Liver (tissue), 9 donors: Measurements from ENCODE around the gene HEG1. TPM values are rescaled to one million over a fixed set of nuclear protein-coding genes. Genes with fewer than 3 reads are reported as not detected.

Source experiments
- DNase-seq: peaks from one replicate; pipeline ENCODE4 v3.0.0-alpha.2; 2017; ENCODE audit warnings: low spot score
- H3K27ac ChIP-seq, 2 donors: one replicate each; pipeline ENCODE4 v1.7.0; 2013; ENCODE audit warnings: inconsistent platforms in 2 of 2, low read length in 2 of 2, control low read depth in 1 of 2, low read depth in 1 of 2, mild to moderate bottlenecking in 1 of 2
- H3K27me3 ChIP-seq, 4 donors: one replicate each; pipeline versions ENCODE4 v1.6.1 to v1.7.0; 2013; ENCODE audit warnings: low read length in 3 of 4, inconsistent platforms in 1 of 4, mild to moderate bottlenecking in 1 of 4, moderate library complexity in 1 of 4; ENCODE audit not compliant: control insufficient read depth in 4 of 4, insufficient read depth in 4 of 4
- H3K36me3 ChIP-seq, 4 donors: one replicate each; pipeline versions ENCODE4 v1.6.1 to v1.7.0; 2013; ENCODE audit warnings: low read length in 3 of 4, mild to moderate bottlenecking in 3 of 4, low read depth in 1 of 4, moderate library complexity in 1 of 4; ENCODE audit not compliant: control insufficient read depth in 4 of 4, insufficient read depth in 3 of 4
- H3K4me1 ChIP-seq, 4 donors: one replicate each; pipeline versions ENCODE4 v1.6.1 to v1.7.0; 2013; ENCODE audit warnings: low read length in 3 of 4, mild to moderate bottlenecking in 3 of 4, moderate library complexity in 1 of 4; ENCODE audit not compliant: control insufficient read depth in 4 of 4, insufficient read depth in 4 of 4
- H3K4me3 ChIP-seq, 3 donors: one replicate each; pipeline versions ENCODE4 v1.6.1 to v1.7.0; 2013; ENCODE audit warnings: low read length in 3 of 3, control low read depth in 1 of 3, low read depth in 1 of 3, mild to moderate bottlenecking in 1 of 3
- H3K9ac ChIP-seq, 2 donors: one replicate each; pipeline ENCODE4 v1.7.0; 2013; ENCODE audit warnings: low read length in 2 of 2, mild to moderate bottlenecking in 2 of 2, moderate library complexity in 2 of 2, control low read depth in 1 of 2, low read depth in 1 of 2
- H3K9me3 ChIP-seq, 4 donors: one replicate each; pipeline versions ENCODE4 v1.6.1 to v1.7.0; 2013; ENCODE audit warnings: low read length in 3 of 4; ENCODE audit not compliant: control insufficient read depth in 4 of 4
- EGR1 ChIP-seq, 2 donors: IDR thresholded peaks; 2 replicates each; pipeline ENCODE4 v1.6.1; 2016 to 2018; ENCODE audit warnings: antibody characterized with exemption in 2 of 2, low read depth in 2 of 2
- FOXA1 ChIP-seq: IDR thresholded peaks from 2 replicates; pipeline ENCODE4 v1.6.1; 2016; ENCODE audit warnings: antibody characterized with exemption
- FOXA2 ChIP-seq: IDR thresholded peaks from 2 replicates; pipeline ENCODE4 v1.6.1; 2016; ENCODE audit warnings: antibody characterized with exemption
- GABPA ChIP-seq, 2 donors: IDR thresholded peaks in 1 of 2; conservative IDR thresholded peaks in 1 of 2; 2 replicates each; pipeline ENCODE4 v1.6.1; 2016; ENCODE audit warnings: antibody characterized with exemption in 2 of 2, mild to moderate bottlenecking in 1 of 2, moderate library complexity in 1 of 2
- HNF4A ChIP-seq, 2 donors: conservative IDR thresholded peaks; 2 replicates each; pipeline ENCODE4 v1.6.1; 2016; ENCODE audit warnings: antibody characterized with exemption in 2 of 2, mild to moderate bottlenecking in 2 of 2
- HNF4G ChIP-seq: IDR thresholded peaks from 2 replicates; pipeline ENCODE4 v1.6.1; 2016; ENCODE audit warnings: antibody characterized with exemption
- JUND ChIP-seq, 2 donors: IDR thresholded peaks; 2 replicates each; pipeline ENCODE4 v1.6.1; 2016; ENCODE audit warnings: antibody characterized with exemption in 2 of 2
- RAD21 ChIP-seq, 2 donors: IDR thresholded peaks; 2 replicates each; pipeline ENCODE4 v1.6.1; 2016; ENCODE audit warnings: antibody characterized with exemption in 2 of 2, mild to moderate bottlenecking in 2 of 2
- SP1 ChIP-seq: IDR thresholded peaks from 2 replicates; pipeline ENCODE4 v1.6.1; 2018; ENCODE audit warnings: antibody characterized with exemption, mild to moderate bottlenecking
- TAF1 ChIP-seq: conservative IDR thresholded peaks from 2 replicates; pipeline ENCODE4 v1.6.1; 2016; ENCODE audit warnings: antibody characterized with exemption, mild to moderate bottlenecking
- WGBS: extraction: QIAGEN DNeasy Blood & Tissue Kit; methylation state at CpG from one replicate; pipeline ENCODE4 v1.1.7; 2013; 5-methylcytosine and 5-hydroxymethylcytosine counted together
- polyA plus RNA-seq, 2 donors: library from polyadenylated mRNA; stranded (reverse) in 1 of 2; unstranded in 1 of 2; fragments of 200-250 nt in 1 of 2; fragments of >200 nt in 1 of 2; fragmentation: Nextera tagmentation in 1 of 2; extraction: Ambion mirVana in 1 of 2; gene quantifications; one replicate each; pipeline versions ENCODE4 v1.2.1 to v1.2.3, GENCODE V29; 2013 to 2015
- total RNA-seq, 2 donors: library from RNA; depleted of rRNA; stranded (reverse); fragments of >200 nt; gene quantifications; one replicate each; pipeline ENCODE4 v1.2.3, GENCODE V29; 2014
- TF ChIP-seq, protein P1 (sequence below): IDR thresholded peaks from 2 replicates; pipeline ENCODE4 v1.6.1; 2016; ENCODE audit warnings: antibody characterized with exemption
- TF ChIP-seq, protein P2 (sequence below): IDR thresholded peaks from 2 replicates; pipeline ENCODE4 v1.6.1; 2016; ENCODE audit warnings: antibody characterized with exemption
- TF ChIP-seq, protein P3 (sequence below): IDR thresholded peaks from 2 replicates; pipeline ENCODE4 v1.6.1; 2016; ENCODE audit warnings: antibody characterized with exemption
- donor health status: healthy.
- donor health status: healthy.
- donor health status: healthy.
- donor health status: healthy.
- donor health status: healthy.

Gene HEG1
- total and polyA plus RNA-seq, 4 donors: 1.4 to 16.0 (median 5.3) TPM

DNA sequence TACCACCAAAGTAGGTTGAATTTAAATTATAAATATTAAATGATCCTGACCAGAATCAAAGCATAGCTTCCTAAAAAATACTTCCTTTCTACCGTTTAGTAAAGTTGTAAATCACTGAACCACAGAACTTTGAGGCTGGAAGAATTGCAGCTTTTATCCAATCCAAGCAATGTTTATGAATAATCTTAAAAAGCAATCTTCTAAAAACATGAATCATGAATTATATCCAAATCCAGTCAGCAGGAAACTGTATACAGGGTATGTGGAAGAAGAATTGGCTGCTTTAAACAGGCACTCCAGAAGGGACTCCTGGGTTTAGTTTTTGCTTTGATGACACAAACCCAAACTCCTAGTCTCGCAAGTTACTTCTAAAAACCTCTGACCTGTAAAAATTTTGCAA is 30.2 kb downstream of the HEG1 start:
- no peak for DNase-seq
- Histone ChIP-seq H3K36me3 (peaks cover 0 to 19% (median 8%) of the 10 kb centered on the region in 4 donors), H3K4me1 (no peaks in the 10 kb centered on the region), H3K27ac (no peak overlapping the region), H3K9ac (no peak overlapping the region), H3K9me3 (no peaks in the 10 kb centered on the region), H3K4me3 (no peak overlapping the region), H3K27me3 (no peaks in the 10 kb centered on the region)
- no peak for TF ChIP-seq GABPA (IDR thresholded peaks at IDR 0.05 in 1 of 2, conservative IDR thresholded peaks at IDR 0.05 in 1 of 2)
- no peak for TF ChIP-seq HNF4G
- TF ChIP-seq JUND (IDR thresholded peaks at IDR 0.05): no peak
- WGBS: 80% methylated on average over 2 of the region's 2 CpGs

GRCh38 chr3:125024817-125025216 is 31.0 kb downstream of the HEG1 start:
- H3K4me3 ChIP-seq: no peak overlapping the region
- H3K27ac ChIP-seq: no peak overlapping the region
- H3K36me3 ChIP-seq: peaks cover 0 to 22% (median 9%) of the 10 kb centered on the region in 4 donors
- no peak overlapping the region for H3K9ac ChIP-seq
- H3K9me3 ChIP-seq: no peaks in the 10 kb centered on the region
- WGBS: 76% methylated on average over 5 of the region's 5 CpGs
- TF ChIP-seq TAF1 (no peak), RAD21 (IDR thresholded peaks at IDR 0.05) (no peak), EGR1 (IDR thresholded peaks at IDR 0.05; ENCODE audit: low read depth in 2 of 2) (no peak), GABPA (IDR thresholded peaks at IDR 0.05 in 1 of 2, conservative IDR thresholded peaks at IDR 0.05 in 1 of 2) (no peak)
- TF ChIP-seq, protein P1, sequence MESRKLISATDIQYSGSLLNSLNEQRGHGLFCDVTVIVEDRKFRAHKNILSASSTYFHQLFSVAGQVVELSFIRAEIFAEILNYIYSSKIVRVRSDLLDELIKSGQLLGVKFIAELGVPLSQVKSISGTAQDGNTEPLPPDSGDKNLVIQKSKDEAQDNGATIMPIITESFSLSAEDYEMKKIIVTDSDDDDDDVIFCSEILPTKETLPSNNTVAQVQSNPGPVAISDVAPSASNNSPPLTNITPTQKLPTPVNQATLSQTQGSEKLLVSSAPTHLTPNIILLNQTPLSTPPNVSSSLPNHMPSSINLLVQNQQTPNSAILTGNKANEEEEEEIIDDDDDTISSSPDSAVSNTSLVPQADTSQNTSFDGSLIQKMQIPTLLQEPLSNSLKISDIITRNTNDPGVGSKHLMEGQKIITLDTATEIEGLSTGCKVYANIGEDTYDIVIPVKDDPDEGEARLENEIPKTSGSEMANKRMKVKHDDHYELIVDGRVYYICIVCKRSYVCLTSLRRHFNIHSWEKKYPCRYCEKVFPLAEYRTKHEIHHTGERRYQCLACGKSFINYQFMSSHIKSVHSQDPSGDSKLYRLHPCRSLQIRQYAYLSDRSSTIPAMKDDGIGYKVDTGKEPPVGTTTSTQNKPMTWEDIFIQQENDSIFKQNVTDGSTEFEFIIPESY: no peak
- DNase-seq: no peak
- no peaks in the 10 kb centered on the region for H3K27me3 ChIP-seq
- H3K4me1 ChIP-seq: no peaks in the 10 kb centered on the region

- H3K27me3 ChIP-seq: no peaks in the 10 kb centered on the region
- H3K4me3 ChIP-seq: no peak overlapping the region
- no peak overlapping the region for H3K9ac ChIP-seq
- H3K9me3 ChIP-seq: no peaks in the 10 kb centered on the region
- no peak for DNase-seq
- WGBS: 76% methylated on average over 8 of the region's 8 CpGs
- peaks cover 0 to 23% (median 13%) of the 10 kb centered on the region in 4 donors for H3K36me3 ChIP-seq
- H3K4me1 ChIP-seq: no peaks in the 10 kb centered on the region
- H3K27ac ChIP-seq: no peak overlapping the region
- TF ChIP-seq FOXA2 (no peak), HNF4A (conservative IDR thresholded peaks at IDR 0.05) (no peak), SP1 (no peak), FOXA1 (no peak), RAD21 (IDR thresholded peaks at IDR 0.05) (no peak), EGR1 (IDR thresholded peaks at IDR 0.05; ENCODE audit: low read depth in 2 of 2) (no peak), HNF4G (no peak)
- TF ChIP-seq, protein P2, sequence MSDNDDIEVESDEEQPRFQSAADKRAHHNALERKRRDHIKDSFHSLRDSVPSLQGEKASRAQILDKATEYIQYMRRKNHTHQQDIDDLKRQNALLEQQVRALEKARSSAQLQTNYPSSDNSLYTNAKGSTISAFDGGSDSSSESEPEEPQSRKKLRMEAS: no peak
- TF ChIP-seq, protein P3, sequence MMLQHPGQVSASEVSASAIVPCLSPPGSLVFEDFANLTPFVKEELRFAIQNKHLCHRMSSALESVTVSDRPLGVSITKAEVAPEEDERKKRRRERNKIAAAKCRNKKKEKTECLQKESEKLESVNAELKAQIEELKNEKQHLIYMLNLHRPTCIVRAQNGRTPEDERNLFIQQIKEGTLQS: no peak
Observed at GRCh38 chr3:125023833-125024555, 31.8 kb downstream of the HEG1 start.
